Measurements from ENCODE around the gene FMNL2. TPM values are rescaled to one million over a fixed set of nuclear protein-coding genes. Genes with fewer than 3 reads are reported as not detected.
A peak's percentile ranks its signal among the peaks of the same experiment; 100 is the strongest.

The FMNL2 gene
- total and polyA plus RNA-seq, 2 experiments from 2014 or later = 4.4 to 18.6 TPM

- Histone ChIP-seq H3K9me3 (ENCODE audit: low read depth) (no peaks in the 10 kb centered on the region), H3K4me3 (no peak overlapping the region), H2AFZ (no peak overlapping the region), H3K36me3 (ENCODE audit: low read depth) (no peaks in the 10 kb centered on the region), H3K4me1 (ENCODE audit: insufficient read depth) (peaks cover 18% of the 10 kb centered on the region), H3K9ac (no peak overlapping the region; the same call in 1 of the 2 replicates), H3K4me2 (ENCODE audit: unreplicated experiment) (peak overlapping the region; percentile 32), H3F3A (ENCODE audit: insufficient read depth) (peaks cover 16% of the 10 kb centered on the region), H3K79me2 (ENCODE audit: insufficient read depth) (peaks cover 89% of the 10 kb centered on the region), H3K27me3 (replicated peaks; ENCODE audit: insufficient read depth) (no peaks in the 10 kb centered on the region), H3K9me2 (ENCODE audit: insufficient read depth) (no peaks in the 10 kb centered on the region), H3K27ac (peak overlapping the region; percentile 54), H4K20me1 (ENCODE audit: insufficient read depth) (no peaks in the 10 kb centered on the region)
- peak; percentile 90 for DNase-seq
- in situ Hi-C loops (cut with MboI) = no loop called here
- 0 to 2% methylated on average over 3 of the region's 3 CpGs for WGBS, 2 experiments (ENCODE audit: low coverage in 1 of 2, low lambda C conversion rate in 2 of 2, missing lambda C conversion rate in 2 of 2)
- TF ChIP-seq EZH2 (IDR thresholded peaks at IDR 0.05; ENCODE audit: insufficient read depth, poor library complexity, severe bottlenecking) = no peak
- 0 out of 2 replicates have a peak, but pooled peaks have one; percentile 28 for TF ChIP-seq EZH2phosphoT487 (IDR thresholded peaks at IDR 0.05; ENCODE audit: insufficient read depth, low read depth)
These were observed 97.3 kb downstream of the FMNL2 start for GRCh38 chr2:152432206-152432653.

GRCh38 chr2:152432765-152433164 lies 97.8 kb downstream of the FMNL2 start:
- Histone ChIP-seq H2AFZ (no peak overlapping the region), H4K20me1 (ENCODE audit: insufficient read depth) (no peaks in the 10 kb centered on the region), H3K27me3 (replicated peaks; ENCODE audit: insufficient read depth) (no peaks in the 10 kb centered on the region), H3K4me2 (ENCODE audit: unreplicated experiment) (peak overlapping the region; percentile 32), H3K9me3 (ENCODE audit: low read depth) (no peaks in the 10 kb centered on the region), H3K4me1 (ENCODE audit: insufficient read depth) (peaks cover 18% of the 10 kb centered on the region), H3K4me3 (no peak overlapping the region), H3F3A (ENCODE audit: insufficient read depth) (peaks cover 16% of the 10 kb centered on the region), H3K36me3 (ENCODE audit: low read depth) (no peaks in the 10 kb centered on the region), H3K27ac (peak overlapping the region; percentile 54), H3K79me2 (ENCODE audit: insufficient read depth) (peaks cover 89% of the 10 kb centered on the region), H3K9ac (no peak overlapping the region; the same call in 1 of the 2 replicates), H3K9me2 (ENCODE audit: insufficient read depth) (no peaks in the 10 kb centered on the region)
- in situ Hi-C loops (cut with MboI) = no loop called here
- no peak for DNase-seq
- TF ChIP-seq EZH2phosphoT487 (IDR thresholded peaks at IDR 0.05; ENCODE audit: insufficient read depth, low read depth) (no peak), EZH2 (IDR thresholded peaks at IDR 0.05; ENCODE audit: insufficient read depth, poor library complexity, severe bottlenecking) (no peak)
- 98 to 100% methylated on average over 4 of the region's 4 CpGs for WGBS, 2 experiments (ENCODE audit: low coverage in 1 of 2, low lambda C conversion rate in 2 of 2, missing lambda C conversion rate in 2 of 2)

GRCh38 chr2:152433289-152433688 lies 98.3 kb downstream of the FMNL2 start:
- H3K4me3 ChIP-seq = no peak overlapping the region
- in situ Hi-C loops (cut with MboI) = no loop called here
- 0 to 5% methylated on average over 1 of the region's 1 CpG for WGBS, 2 experiments (ENCODE audit: low coverage in 1 of 2, low lambda C conversion rate in 2 of 2, missing lambda C conversion rate in 2 of 2)
- no peak overlapping the region for H3K4me2 ChIP-seq (ENCODE audit: unreplicated experiment)
- no peak overlapping the region for H3K9ac ChIP-seq
- H3K79me2 ChIP-seq (ENCODE audit: insufficient read depth) = peaks cover 89% of the 10 kb centered on the region
- no peak for DNase-seq
- no peaks in the 10 kb centered on the region for H3K9me2 ChIP-seq (ENCODE audit: insufficient read depth)
- no peaks in the 10 kb centered on the region for H4K20me1 ChIP-seq (ENCODE audit: insufficient read depth)
- no peak overlapping the region for H2AFZ ChIP-seq
- peaks cover 16% of the 10 kb centered on the region for H3F3A ChIP-seq (ENCODE audit: insufficient read depth)
- no peaks in the 10 kb centered on the region for H3K36me3 ChIP-seq (ENCODE audit: low read depth)
- H3K27ac ChIP-seq = no peak overlapping the region
- no peaks in the 10 kb centered on the region for H3K9me3 ChIP-seq (ENCODE audit: low read depth)
- no peaks in the 10 kb centered on the region for H3K27me3 ChIP-seq (replicated peaks; ENCODE audit: insufficient read depth)
- peaks cover 18% of the 10 kb centered on the region for H3K4me1 ChIP-seq (ENCODE audit: insufficient read depth)
- no peak for TF ChIP-seq EZH2phosphoT487 (IDR thresholded peaks at IDR 0.05; ENCODE audit: insufficient read depth, low read depth)
- TF ChIP-seq EZH2 (IDR thresholded peaks at IDR 0.05; ENCODE audit: insufficient read depth, poor library complexity, severe bottlenecking) = no peak

GRCh38 chr2:152433791-152434190 lies 98.8 kb downstream of the FMNL2 start:
- Histone ChIP-seq H2AFZ (no peak overlapping the region), H3K79me2 (ENCODE audit: insufficient read depth) (peaks cover 89% of the 10 kb centered on the region), H3K9me2 (ENCODE audit: insufficient read depth) (no peaks in the 10 kb centered on the region), H3K4me1 (ENCODE audit: insufficient read depth) (peaks cover 18% of the 10 kb centered on the region), H3K27me3 (replicated peaks; ENCODE audit: insufficient read depth) (no peaks in the 10 kb centered on the region), H4K20me1 (ENCODE audit: insufficient read depth) (no peaks in the 10 kb centered on the region), H3K4me3 (no peak overlapping the region), H3F3A (ENCODE audit: insufficient read depth) (peaks cover 16% of the 10 kb centered on the region), H3K9ac (no peak overlapping the region), H3K4me2 (ENCODE audit: unreplicated experiment) (no peak overlapping the region), H3K9me3 (ENCODE audit: low read depth) (no peaks in the 10 kb centered on the region), H3K36me3 (ENCODE audit: low read depth) (no peaks in the 10 kb centered on the region), H3K27ac (no peak overlapping the region)
- in situ Hi-C loops (cut with MboI) = no loop called here
- 73 to 79% methylated on average over 2 of the region's 2 CpGs for WGBS, 2 experiments (ENCODE audit: low coverage in 1 of 2, low lambda C conversion rate in 2 of 2, missing lambda C conversion rate in 2 of 2)
- no peak for TF ChIP-seq EZH2phosphoT487 (IDR thresholded peaks at IDR 0.05; ENCODE audit: insufficient read depth, low read depth)
- no peak for TF ChIP-seq EZH2 (IDR thresholded peaks at IDR 0.05; ENCODE audit: insufficient read depth, poor library complexity, severe bottlenecking)
- DNase-seq = no peak
